HG03457 (cell line): Measurements from ENCODE around the gene NUAK2.

Experiments
- ATAC-seq: cut with Tn5 transposase; IDR thresholded peaks from one replicate; pipeline ENCODE4 v1.9.1; 2021; ENCODE audit warnings: moderate number of reproducible peaks; ENCODE audit not compliant: unreplicated experiment

The NUAK2 gene

DNA sequence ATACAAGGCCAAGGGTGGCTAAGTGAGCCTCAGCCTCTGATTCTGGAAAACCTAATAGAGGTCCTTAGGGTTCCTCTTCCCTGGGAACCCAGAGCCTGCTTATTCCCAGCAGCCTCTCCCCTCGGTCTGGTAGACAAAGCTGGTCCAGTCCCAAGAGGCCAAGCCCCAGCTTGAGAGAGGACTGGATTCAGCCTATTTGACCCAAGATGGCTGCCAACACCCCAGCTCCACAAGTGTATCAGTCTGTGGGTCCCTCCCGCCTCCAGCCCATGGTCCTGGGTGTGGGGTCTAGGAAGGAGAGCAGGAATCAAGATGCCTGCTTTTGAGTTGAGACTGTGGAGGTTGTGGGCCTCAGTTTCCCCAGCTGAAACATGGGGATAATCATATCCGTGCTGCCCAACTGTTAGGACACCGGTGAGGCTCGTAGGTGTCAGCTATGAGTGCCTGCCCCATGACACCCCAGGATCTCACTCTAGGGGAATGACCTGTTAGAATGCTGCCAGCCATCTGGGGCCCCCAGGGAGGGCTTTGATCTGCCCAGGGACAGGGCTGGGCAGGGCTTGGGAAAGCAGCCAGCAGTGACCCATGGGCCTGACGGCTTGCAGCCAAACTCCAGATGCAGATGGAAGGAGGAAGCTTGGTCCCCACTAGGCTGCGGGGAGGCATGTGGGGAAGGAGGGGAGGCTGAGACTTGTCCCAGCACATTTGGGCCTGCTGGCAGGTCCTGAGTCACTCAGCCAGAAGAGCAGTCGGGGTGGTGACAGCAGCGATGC, 45.4 kb downstream of the NUAK2 start:
- ATAC-seq: no peak

DNA sequence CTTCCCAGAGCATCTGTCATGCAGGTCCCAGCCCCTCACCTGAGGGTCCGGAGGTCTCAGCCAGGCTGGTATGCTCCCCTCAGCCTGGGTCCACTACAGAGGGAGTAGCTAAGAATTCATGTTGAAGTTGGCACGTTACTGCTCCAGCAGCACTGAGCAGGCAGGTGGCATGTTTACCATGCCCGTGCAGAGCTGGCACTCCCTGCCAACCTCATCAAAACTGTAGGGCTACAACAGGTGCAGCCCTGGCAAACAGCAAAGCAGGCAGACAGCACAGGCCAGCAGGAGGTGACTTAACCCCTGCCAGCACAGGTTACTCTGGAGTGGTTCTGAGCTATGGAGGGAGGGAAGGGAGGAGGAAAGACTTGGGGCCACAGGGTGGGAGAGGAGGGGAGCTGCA, 46.4 kb downstream of the NUAK2 start:
- no peak for ATAC-seq

DNA sequence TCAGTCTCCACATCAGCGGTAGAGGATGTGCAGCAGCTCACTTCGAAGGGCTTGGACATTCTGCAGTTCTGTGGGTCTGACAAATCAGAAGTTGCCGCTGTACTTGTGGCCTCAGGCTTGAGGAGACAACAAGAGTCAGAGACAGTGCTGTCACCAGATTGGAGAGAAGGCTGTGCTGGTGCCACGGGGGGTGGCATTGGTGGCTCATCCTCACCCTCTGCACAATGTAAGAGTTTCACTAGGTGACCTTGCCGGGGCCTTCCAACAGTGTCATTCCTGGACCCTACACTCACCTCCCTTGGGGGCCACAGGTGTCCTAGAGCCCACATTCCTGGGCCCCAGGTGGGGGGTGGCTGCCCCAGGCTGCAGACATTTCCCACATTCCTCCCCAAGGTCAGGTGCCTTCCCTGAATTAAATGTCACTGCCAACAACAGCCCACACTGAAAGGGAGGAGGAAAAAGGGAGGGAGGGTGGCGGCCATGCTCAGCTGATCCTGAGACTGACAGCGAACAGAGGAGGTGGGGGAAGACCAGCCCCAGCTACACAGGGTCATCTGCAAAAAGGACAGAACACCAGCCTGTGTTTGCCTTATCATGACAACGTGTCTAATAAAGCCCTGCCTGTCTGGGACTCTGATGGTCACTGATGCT, 47.4 kb downstream of the NUAK2 start:
- ATAC-seq: no peak

DNA sequence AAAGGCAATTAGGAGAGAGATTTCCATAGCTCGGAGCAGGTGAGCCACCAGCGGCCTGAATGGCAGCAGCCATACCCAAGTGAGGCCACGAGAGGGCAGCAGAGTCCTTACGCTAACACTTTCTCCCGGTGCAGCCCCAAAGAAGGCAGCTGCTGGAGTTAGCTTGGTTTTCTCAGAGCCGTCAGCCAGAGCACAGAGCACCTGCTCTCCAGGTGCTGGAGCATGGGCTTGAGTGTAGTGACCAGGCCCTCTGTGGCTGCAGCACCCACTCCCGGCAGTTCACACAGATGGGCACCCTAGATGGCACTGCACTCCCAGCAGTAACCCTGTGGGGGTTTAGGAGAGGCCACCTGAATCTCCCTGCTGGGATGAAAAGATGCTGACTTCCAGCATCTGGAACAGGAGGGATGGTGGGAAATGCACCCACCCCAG, 48.0 kb downstream of the NUAK2 start:
- ATAC-seq: no peak

DNA sequence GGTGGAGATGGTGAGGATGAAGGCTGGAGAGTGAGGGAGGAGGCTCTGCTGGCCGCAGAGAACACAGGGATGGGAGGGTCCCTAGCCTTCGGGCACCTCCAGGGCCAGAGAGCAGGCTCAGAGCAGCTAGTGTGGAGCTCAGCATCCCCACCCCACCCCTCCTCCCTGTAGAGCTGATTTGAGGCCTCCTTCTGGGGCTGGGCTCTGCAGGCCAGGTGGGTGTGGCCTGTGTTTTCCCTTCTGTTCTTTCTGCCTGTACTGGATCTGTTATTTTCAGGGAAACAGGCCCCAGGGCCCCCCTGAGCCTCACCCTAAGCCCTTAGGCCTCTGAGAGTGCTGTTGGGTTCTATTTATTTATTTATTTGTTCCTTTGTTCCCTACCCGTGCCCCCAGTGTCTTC, 49.0 kb downstream of the NUAK2 start:
- ATAC-seq: no peak

DNA sequence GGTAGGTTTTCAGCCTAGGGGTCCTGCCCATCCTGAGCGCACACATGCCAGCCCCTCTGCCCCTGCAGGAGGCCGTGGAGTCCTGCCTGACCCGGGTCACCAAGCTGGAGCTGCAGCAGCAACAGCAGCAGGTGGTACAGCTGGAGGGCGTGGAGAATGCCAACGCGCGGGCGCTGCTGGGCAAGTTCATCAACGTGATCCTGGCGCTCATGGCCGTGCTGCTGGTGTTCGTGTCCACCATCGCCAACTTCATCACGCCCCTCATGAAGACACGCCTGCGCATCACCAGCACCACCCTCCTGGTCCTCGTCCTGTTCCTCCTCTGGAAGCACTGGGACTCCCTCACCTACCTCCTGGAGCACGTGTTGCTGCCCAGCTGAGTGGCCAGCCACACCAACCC, 49.8 kb downstream of the NUAK2 start:
- no peak for ATAC-seq

DNA sequence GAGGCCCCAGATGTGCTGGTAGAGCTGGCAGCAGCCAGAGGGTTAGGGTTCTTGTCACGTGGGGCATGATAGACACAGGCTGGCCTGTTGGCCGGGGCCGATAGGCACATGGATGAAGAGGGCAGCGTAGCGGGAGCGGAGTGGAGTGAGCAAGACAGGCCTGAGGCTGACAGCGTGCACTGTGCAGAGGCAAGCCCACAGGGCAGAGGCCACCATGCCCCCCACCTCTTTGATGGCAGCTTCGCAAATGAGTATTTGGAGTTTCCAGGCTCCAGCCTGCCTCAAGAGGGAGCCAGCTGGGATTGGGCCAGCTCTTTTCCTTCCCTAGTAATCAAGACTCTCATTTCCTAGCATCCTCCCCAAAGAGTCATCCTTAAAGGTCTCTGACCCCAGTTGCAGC, 50.3 kb downstream of the NUAK2 start:
- no peak for ATAC-seq

DNA sequence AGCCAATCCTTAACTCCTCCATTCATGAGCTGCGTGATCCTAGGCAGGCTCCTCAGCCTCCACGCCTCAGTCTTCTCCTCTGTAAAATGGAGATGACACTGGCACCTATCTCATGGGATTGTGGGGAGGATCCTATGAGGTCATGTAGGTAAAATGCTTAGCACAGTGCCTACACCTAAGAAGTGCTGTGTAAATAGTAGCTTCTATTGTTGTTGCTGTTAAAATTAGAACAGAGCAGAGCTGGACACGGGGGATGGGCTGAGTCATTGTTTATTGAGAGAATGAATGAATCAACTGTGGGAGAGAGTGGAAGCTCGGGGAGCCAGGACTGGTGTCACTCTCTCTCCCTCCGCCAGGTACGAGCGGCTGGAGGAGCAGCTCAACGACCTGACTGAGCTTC, 50.8 kb downstream of the NUAK2 start:
- ATAC-seq: no peak

DNA sequence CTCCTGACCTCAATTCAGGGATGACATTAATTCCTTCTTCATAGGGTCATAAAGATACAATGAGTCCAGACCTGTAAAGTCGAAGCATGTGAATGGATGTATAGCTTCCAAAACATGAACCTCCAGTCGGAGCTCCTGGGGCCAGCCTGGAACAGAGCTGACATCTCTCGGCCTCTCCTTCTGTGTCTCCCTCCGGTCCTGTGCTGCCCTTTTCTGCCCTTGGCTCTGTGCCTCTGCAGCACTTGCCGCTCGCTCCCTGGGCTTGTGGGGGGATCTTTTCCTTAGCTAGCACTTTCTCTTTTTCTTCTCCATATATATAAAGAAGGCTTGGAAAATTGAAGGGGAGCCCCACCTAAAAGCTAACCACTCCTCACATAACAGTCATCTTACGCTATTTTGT, 51.3 kb downstream of the NUAK2 start:
- ATAC-seq: no peak

DNA sequence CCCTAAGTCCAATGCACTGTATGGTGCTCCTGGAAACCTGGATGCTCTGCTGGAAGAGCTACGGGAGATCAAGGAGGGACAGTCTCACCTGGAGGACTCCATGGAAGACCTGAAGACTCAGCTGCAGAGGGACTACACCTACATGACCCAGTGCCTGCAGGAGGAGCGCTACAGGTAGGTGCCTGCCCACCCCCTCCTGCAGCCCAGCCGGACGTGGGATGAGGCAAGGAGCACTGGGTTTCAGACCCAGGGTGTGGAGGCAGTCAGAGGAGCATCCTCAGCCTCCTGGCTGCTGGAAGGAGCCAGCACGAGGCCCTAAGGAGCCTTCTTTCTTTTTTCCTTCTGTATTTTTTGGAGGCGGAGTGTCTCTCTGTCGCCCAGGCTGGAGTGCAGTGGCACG, 51.8 kb downstream of the NUAK2 start:
- no peak for ATAC-seq

DNA sequence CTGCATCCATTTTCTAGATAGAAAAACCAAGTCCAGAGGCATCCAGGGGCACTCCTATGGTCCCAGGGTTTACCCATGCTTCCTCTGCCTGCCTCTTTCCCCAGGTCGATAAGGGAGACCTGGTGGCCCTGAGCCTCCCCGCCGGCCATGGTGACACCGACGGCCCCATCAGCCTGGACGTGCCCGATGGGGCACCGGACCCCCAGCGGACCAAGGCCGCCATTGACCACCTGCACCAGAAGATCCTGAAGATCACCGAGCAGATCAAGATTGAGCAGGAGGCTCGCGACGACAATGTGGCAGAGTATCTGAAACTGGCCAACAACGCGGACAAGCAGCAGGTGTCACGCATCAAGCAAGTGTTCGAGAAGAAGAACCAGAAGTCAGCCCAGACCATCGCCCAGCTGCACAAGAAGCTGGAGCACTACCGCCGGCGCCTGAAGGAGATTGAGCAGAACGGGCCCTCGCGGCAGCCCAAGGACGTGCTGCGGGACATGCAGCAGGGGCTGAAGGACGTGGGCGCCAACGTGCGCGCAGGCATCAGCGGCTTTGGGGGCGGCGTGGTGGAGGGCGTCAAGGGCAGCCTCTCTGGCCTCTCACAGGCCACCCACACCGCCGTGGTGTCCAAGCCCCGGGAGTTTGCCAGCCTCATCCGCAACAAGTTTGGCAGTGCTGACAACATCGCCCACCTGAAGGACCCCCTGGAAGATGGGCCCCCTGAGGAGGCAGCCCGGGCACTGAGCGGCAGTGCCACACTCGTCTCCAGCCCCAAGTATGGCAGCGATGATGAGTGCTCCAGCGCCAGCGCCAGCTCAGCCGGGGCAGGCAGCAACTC, 52.5 kb downstream of the NUAK2 start:
- no peak for ATAC-seq

DNA sequence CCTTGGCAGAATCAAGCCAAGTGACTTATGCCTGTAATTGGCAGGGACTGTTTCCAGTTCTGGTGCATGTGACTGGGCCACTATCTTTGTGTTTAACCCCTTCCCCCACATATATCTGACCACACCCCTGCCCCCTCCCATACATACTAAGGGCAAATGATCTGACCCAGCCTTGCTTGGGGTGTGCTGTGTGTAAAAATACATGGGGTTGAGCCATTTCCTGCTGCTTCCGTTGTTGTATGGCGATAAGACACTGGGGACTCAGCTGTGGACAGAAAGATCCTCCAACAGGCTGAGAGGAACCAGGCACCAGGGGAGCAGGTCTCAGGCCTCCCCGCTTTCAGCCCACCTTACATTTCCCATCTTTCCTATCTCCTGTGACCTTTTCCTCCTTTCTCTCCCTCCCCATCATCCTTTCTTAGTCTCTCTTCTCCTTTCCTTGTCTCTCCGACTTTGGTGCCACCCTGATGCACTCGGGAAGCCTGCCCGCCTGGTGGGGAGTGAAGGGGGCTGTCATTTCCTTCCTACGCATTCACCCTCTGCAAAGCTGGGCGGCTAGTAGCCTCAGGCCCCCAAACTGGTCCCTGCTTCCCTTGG, 54.1 kb downstream of the NUAK2 start:
- ATAC-seq: no peak

DNA sequence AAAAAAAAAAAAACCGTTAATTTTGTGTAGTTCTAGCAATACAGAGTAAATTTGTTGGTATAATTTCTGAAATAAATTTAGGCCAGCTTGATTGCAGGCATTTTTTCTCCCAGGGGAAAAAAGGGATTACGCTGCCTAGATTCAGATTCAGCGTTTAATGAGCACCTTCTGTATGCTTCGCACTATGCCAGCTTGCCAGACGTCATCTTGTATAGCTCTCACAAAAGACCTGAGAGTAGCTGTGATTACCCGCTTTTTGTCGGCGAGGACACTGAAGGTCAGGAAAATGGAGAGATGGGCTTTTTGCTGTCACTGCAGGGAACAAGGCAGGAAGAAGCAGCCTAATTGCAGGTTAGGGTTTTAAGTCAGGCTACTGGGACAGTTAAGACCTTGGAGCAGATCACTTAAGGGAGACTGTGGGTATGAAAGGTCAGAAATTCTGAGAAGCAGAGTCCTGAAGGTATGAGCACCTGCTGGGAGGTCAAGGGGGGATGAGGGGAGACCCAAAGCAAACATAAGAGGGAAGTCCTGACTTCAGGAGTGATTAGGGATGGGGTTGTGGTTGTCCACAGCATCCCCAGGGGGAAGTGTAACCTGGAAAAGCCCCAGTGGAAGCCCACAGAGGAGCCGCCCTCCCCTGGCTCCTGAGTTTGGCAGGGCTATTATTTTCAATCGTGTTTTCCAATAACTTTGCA, 54.8 kb downstream of the NUAK2 start:
- ATAC-seq: no peak

DNA sequence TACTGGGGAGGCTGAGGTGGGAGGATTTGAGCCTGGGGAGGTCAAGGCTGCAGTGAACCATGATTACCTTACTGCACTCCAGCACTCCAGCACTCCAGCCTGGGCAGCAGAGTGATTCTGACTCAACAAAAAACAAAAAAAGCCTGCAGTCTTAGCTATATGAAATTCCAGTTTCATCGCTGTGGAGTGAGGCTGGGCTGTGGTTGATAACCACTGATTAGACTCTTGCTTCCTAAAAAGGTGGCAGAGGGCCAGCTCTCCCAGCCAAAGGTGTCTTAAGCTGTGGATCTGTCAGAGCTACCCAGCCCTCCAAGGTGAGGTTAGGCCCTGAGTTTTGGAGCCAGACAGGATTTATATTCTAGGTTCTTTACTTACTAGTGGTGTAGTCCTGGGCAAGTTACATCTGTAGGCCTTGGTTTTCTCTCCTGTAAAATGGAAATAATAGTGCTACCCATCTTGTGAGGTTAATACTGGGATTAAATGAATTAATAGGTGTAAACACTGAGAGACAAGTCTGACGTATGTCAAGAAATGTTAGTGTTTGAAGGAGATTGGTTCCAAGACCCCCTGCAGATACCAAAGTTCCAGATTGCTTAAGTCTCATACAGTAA, 57.9 kb downstream of the NUAK2 start:
- no peak for ATAC-seq

DNA sequence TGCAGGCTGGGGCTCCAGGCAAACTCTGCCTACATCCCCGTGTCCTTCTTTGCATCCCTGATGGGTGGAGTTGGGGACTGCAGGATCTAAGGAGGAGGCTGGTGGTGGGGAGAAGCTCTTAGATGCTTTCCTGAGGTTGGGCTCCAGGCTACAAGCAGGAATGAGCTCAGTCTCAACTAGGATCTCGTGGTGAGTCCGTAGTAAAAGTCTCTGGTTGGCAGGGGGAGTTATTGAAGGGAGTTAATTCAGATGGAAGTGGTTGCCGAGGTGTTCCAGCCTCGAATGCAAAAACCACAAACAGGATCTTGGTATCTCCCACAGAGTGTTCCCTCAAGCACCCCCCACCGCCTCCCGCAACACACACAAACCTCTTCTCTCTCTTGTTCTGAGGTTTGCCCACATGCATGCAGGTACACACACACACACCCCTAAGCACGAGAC, 58.8 kb downstream of the NUAK2 start:
- ATAC-seq: no peak

DNA sequence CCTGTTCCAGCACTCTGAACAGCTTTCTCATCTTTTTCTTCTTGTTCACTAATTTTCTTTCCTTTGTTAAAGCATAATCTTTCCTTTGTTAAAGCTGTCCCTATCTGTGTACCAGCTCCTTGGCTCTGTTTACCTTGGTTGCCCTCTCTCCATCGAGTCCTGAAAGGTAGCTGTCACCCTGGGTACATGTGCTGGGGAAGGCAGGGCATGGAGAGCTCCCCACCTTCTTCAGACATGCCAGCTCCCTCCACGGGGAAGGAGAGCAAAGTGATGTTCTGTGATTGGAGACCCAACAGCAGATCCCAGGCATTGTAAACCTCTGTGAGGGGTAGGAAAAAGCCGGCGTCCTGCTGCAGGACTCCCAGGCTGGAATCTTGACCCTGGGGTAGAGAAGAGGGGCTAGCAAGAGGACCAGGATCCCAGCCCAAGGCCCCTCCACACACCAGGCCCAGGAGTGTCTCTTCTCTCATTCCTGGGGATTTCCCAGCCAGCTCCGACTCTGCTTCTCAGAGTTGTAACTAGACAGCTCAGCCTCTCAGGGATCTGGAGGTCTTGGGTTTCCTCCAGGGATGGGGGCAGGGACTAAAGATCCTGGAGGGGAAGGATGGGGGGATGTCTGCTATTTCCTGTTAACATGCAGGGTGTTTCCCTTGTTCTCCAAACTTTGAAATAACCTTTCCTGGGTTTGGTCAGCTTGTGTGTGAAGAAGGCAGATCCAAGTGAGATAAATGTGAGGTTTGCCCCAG, 59.4 kb downstream of the NUAK2 start:
- ATAC-seq: no peak

DNA sequence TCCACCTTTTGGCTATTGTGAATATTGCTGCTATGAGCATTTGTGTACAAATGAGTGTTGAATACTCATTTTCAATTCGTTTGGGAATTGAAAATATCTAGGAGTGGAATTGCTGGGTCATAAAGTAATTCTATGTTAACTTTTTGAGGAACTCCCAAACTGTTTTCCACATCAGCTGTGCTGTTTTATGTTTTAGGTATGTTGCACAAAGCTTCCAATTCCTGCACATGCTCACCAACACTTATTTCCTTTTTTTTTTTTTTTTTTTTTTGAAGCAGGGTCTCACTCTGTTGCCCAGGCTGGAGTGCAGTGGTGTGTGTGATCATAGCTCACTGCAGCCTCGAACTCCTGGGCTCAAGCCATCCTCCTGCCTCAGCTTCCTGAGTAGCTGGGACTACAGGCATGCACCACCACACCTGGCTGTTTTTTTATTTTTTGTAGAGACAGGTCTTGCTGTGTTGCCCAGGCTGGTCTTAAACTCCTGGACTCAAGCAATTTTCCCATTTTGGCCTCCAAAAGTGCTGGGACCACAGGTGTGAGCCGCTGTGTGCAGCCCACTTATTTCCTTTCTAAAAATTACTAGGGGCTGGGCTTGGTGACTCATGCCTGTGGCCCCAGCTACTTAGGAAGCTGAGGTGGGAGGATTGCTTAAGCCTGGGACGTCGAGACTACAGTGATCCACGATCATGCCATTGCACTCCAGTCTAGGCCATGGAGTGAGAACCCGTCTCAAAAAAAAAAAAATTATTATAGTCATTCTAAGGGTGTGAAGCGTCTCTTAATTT, 60.4 kb downstream of the NUAK2 start:
- ATAC-seq: no peak

DNA sequence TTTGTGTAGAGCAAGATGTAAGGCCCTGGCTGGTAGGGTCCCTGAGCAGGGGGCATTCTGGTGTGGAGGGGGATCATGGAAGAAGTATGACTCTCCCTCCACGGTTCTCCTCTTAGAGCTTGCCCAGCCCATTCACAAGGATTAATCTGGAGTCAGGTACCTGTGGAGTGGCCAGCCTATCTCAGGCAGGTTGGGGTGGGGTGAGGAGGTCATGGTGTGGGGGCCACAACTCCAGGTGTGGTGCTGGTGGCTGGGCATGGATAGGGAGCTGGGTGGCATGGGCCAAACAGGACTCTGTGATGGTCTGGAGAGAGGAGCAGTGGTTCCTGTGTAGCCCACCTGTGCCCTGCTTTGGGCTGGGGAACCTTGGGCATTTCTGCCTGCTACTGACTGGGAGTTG, 61.5 kb downstream of the NUAK2 start:
- no peak for ATAC-seq

DNA sequence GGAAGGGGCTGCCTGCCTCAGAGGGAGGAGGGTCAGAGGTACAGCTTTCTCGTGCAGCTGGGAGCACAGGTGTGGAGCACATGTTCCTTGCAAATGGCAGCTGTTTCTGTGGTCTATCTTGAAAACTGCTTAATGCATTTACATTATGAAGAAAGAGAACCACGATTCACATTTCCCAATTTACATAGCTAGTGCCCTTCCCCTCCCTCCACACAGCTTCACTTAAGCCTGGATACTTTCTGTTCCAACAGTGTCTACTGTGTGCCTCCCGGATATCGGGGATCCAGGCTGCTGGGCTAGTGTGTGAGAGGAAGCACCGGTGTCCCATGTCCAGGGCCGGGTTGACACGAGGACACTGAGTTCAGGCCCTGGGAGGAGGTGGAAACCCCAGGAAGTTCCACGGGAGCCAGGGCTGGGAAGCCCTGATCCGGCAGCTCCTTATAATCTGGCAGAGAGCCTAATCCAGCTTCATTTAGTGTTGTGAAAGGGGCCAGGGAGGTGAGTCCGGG, 62.2 kb downstream of the NUAK2 start:
- ATAC-seq: no peak
